Dendritic cell treated with granulocyte-macrophage colony-stimulating factor and Interleukin-4, amounts not matched to agents 40 ng/mL and 50 ng/mL, for 4 days (primary cell): ENCODE data around the gene ANAPC10.
A peak's percentile ranks its signal among the peaks of the same experiment; 100 is the strongest.
"Not testable (repeated sequence)": the region's sequence is repeated elsewhere in the genome, so short reads cannot be mapped to it uniquely, and the experiment has no call there.

Experiments
- H3K27ac Mint-ChIP-seq: one replicate; pipeline ENCODE4 v1.8.0; 2022; ENCODE audit warnings: mild to moderate bottlenecking, mixed read lengths
- H3K27me3 Mint-ChIP-seq: one replicate; pipeline ENCODE4 v1.8.0; 2022; ENCODE audit warnings: mild to moderate bottlenecking, mixed read lengths
- H3K36me3 Mint-ChIP-seq: one replicate; pipeline ENCODE4 v1.8.0; 2022; ENCODE audit warnings: low read depth, mixed read lengths
- H3K4me1 Mint-ChIP-seq: one replicate; pipeline ENCODE4 v1.8.0; 2022; ENCODE audit warnings: low read depth, mixed read lengths
- H3K4me3 Mint-ChIP-seq: one replicate; pipeline ENCODE4 v1.8.0; 2022; ENCODE audit warnings: mild to moderate bottlenecking, moderate library complexity, mixed read lengths
- H3K9me3 Mint-ChIP-seq: one replicate; pipeline ENCODE4 v1.8.0; 2022; ENCODE audit warnings: mixed read lengths
- intact Hi-C: fragments of 100-400 bp; cut with micrococcal nuclease; formaldehyde crosslinking; loops from one replicate; pipeline ENCODE4 v1.15.0; 2022

Gene ANAPC10

GRCh38 chr4:145097821-145098674, at the start of gene ANAPC10, which contains the start of gene ABCE1:
Gene ANAPC10, minus strand, starts transcription at chr4:145098196. Its CDS starts 2,097 bp downstream, at chr4:145096099.
Gene ABCE1, plus strand, starts transcription at chr4:145098311. Its CDS starts 6,102 bp downstream, at chr4:145104413.
- Mint-ChIP-seq H3K4me3 (peak within 1 kb of the TSS; percentile 93), H3K27me3 (no peaks in the 10 kb centered on the region), H3K4me1 (peaks cover 25% of the 10 kb centered on the region), H3K9me3 (peaks cover 22% of the 10 kb centered on the region), H3K27ac (peak within 1 kb of the TSS; percentile 99), H3K36me3 (peaks cover 37% of the 10 kb centered on the region)
- intact Hi-C loops, result loop anchor here (1.0 to 10.0 kb wide), 3 partner anchors 82 to 1427 kb away; partner anchors contain the start of genes MMAA, OTUD4 and SLC10A7

GRCh38 chr4:145136219-145136618, 38.2 kb upstream of the ANAPC10 start:
- H3K4me3 Mint-ChIP-seq, H3K27me3 Mint-ChIP-seq, H3K4me1 Mint-ChIP-seq, H3K27ac Mint-ChIP-seq, intact Hi-C loops, H3K9me3 Mint-ChIP-seq: not testable (repeated sequence)
- H3K36me3 Mint-ChIP-seq, result peaks cover 65% of the 10 kb centered on the region

- Mint-ChIP-seq H3K36me3 (peaks cover 59% of the 10 kb centered on the region), H3K9me3 (no peaks in the 10 kb centered on the region), H3K27ac (no peak overlapping the region), H3K4me3 (no peak overlapping the region), H3K4me1 (peaks cover 7% of the 10 kb centered on the region), H3K27me3 (no peaks in the 10 kb centered on the region)
- intact Hi-C loops, result no loop called here
These were observed 34.6 kb upstream of the ANAPC10 start for GRCh38 chr4:145132511-145133098.

- Mint-ChIP-seq H3K36me3 (peaks cover 58% of the 10 kb centered on the region), H3K4me1 (peaks cover 7% of the 10 kb centered on the region), H3K27me3 (no peaks in the 10 kb centered on the region), H3K27ac (no peak overlapping the region), H3K9me3 (no peaks in the 10 kb centered on the region), H3K4me3 (no peak overlapping the region)
- intact Hi-C loops, result no loop called here
These were observed 33.9 kb upstream of the ANAPC10 start for GRCh38 chr4:145131848-145132247.

- Mint-ChIP-seq H3K27ac (no peak overlapping the region), H3K27me3 (no peaks in the 10 kb centered on the region), H3K9me3 (no peaks in the 10 kb centered on the region), H3K4me1 (peaks cover 7% of the 10 kb centered on the region), H3K36me3 (peaks cover 67% of the 10 kb centered on the region), H3K4me3 (no peak overlapping the region)
- intact Hi-C loops, result no loop called here
These were observed 32.9 kb upstream of the ANAPC10 start for GRCh38 chr4:145130788-145131399.

GRCh38 chr4:145130130-145130529, 32.1 kb upstream of the ANAPC10 start:
- Mint-ChIP-seq H3K4me3 (no peak overlapping the region), H3K4me1 (peaks cover 7% of the 10 kb centered on the region), H3K9me3 (no peaks in the 10 kb centered on the region), H3K27ac (no peak overlapping the region), H3K36me3 (peaks cover 64% of the 10 kb centered on the region), H3K27me3 (no peaks in the 10 kb centered on the region)
- intact Hi-C loops, result no loop called here

GRCh38 chr4:145125396-145125795, 27.4 kb upstream of the ANAPC10 start:
- intact Hi-C loops, result no loop called here
- H3K4me1 Mint-ChIP-seq, result no peaks in the 10 kb centered on the region
- H3K27me3 Mint-ChIP-seq, result no peaks in the 10 kb centered on the region
- H3K9me3 Mint-ChIP-seq, result no peaks in the 10 kb centered on the region
- peaks cover 67% of the 10 kb centered on the region for H3K36me3 Mint-ChIP-seq
- no peak overlapping the region for H3K27ac Mint-ChIP-seq
- no peak overlapping the region for H3K4me3 Mint-ChIP-seq

- intact Hi-C loops, result loop anchor here (5.0 to 10.0 kb wide), 2 partner anchors 377 to 1561 kb away; partner anchors contain the start of gene SMAD1
- H3K27me3 Mint-ChIP-seq, result no peaks in the 10 kb centered on the region
- H3K36me3 Mint-ChIP-seq, result peaks cover 63% of the 10 kb centered on the region
- H3K4me1 Mint-ChIP-seq, result peaks cover 6% of the 10 kb centered on the region
- no peak overlapping the region for H3K27ac Mint-ChIP-seq
- H3K4me3 Mint-ChIP-seq, result no peak overlapping the region
- no peaks in the 10 kb centered on the region for H3K9me3 Mint-ChIP-seq
These were observed 10.1 kb upstream of the ANAPC10 start for GRCh38 chr4:145108128-145108527.

- no peaks in the 10 kb centered on the region for H3K9me3 Mint-ChIP-seq
- peaks cover 6% of the 10 kb centered on the region for H3K4me1 Mint-ChIP-seq
- no peak overlapping the region for H3K27ac Mint-ChIP-seq
These were observed 9.1 kb upstream of the ANAPC10 start for GRCh38 chr4:145107126-145107525.

GRCh38 chr4:145103496-145103895, 5.5 kb upstream of the ANAPC10 start:
- Mint-ChIP-seq H3K9me3 (no peaks in the 10 kb centered on the region), H3K27ac (peak overlapping the region; percentile 78), H3K27me3 (no peaks in the 10 kb centered on the region), H3K36me3 (peaks cover 18% of the 10 kb centered on the region), H3K4me1 (peaks cover 17% of the 10 kb centered on the region), H3K4me3 (no peak overlapping the region)
- intact Hi-C loops, result loop anchor here (10.0 kb wide), 1 partner anchor 381 kb away; the partner anchor contains the start of gene SMAD1

More at GRCh38 chr4:145107126-145107525, 9.1 kb upstream of the ANAPC10 start:
- peaks cover 53% of the 10 kb centered on the region for H3K36me3 Mint-ChIP-seq
- no peak overlapping the region for H3K4me3 Mint-ChIP-seq
- intact Hi-C loops, result loop anchor here (5.0 to 10.0 kb wide), 2 partner anchors 378 to 1560 kb away; partner anchors contain the start of gene SMAD1
- no peaks in the 10 kb centered on the region for H3K27me3 Mint-ChIP-seq

- intact Hi-C loops, result loop anchor here (10.0 kb wide), 1 partner anchor 382 kb away; the partner anchor contains the start of gene SMAD1
These were observed 4.6 kb upstream of the ANAPC10 start for GRCh38 chr4:145102619-145103018.

GRCh38 chr4:145101091-145101490, 3.1 kb upstream of the ANAPC10 start:
- peaks cover 11% of the 10 kb centered on the region for H3K36me3 Mint-ChIP-seq
- peaks cover 25% of the 10 kb centered on the region for H3K4me1 Mint-ChIP-seq
- H3K4me3 Mint-ChIP-seq, result no peak overlapping the region
- intact Hi-C loops, result loop anchor here (10.0 kb wide), 1 partner anchor 384 kb away; the partner anchor contains the start of gene SMAD1
- H3K9me3 Mint-ChIP-seq, result no peaks in the 10 kb centered on the region
- H3K27me3 Mint-ChIP-seq, result no peaks in the 10 kb centered on the region
- H3K27ac Mint-ChIP-seq, result no peak overlapping the region

More at GRCh38 chr4:145102619-145103018, 4.6 kb upstream of the ANAPC10 start:
- Mint-ChIP-seq H3K27ac (no peak overlapping the region), H3K4me1 (peaks cover 17% of the 10 kb centered on the region), H3K4me3 (no peak overlapping the region), H3K9me3 (no peaks in the 10 kb centered on the region), H3K36me3 (peaks cover 20% of the 10 kb centered on the region), H3K27me3 (no peaks in the 10 kb centered on the region)

- Mint-ChIP-seq H3K4me1 (peaks cover 30% of the 10 kb centered on the region), H3K9me3 (peaks cover 6% of the 10 kb centered on the region), H3K27me3 (no peaks in the 10 kb centered on the region), H3K27ac (peak overlapping the region; percentile 99), H3K4me3 (peak overlapping the region; percentile 93), H3K36me3 (peaks cover 21% of the 10 kb centered on the region)
- intact Hi-C loops, result loop anchor here (2.0 to 10.0 kb wide), 3 partner anchors 385 to 1425 kb away; partner anchors contain the start of genes MMAA, SLC10A7 and SMAD1
These were observed 1.7 kb upstream of the ANAPC10 start for GRCh38 chr4:145099653-145100052.
